Adipocyte (in vitro differentiated cells): ENCODE measurements around the gene HRH1.
"Not testable (repeated sequence)": the region's sequence is repeated elsewhere in the genome, so short reads cannot be mapped to it uniquely, and the experiment has no call there.

ENCODE experiments used
- DNase-seq: peaks from one replicate; pipeline ENCODE4 v3.0.0-alpha.2; 2015; ENCODE audit warnings: low read depth
- H3K27me3 ChIP-seq: replicated peaks from 2 replicates; pipeline ENCODE4 v1.7.0; 2013; ENCODE audit warnings: mild to moderate bottlenecking, low read length, moderate library complexity; ENCODE audit not compliant: control insufficient read depth, insufficient read depth
- H3K36me3 ChIP-seq: 2 replicates; pipeline ENCODE4 v1.7.0; 2013; ENCODE audit warnings: low read length, mild to moderate bottlenecking, moderate library complexity; ENCODE audit not compliant: control insufficient read depth, insufficient read depth, severe bottlenecking
- H3K4me1 ChIP-seq: 2 replicates; pipeline ENCODE4 v1.7.0; 2013; ENCODE audit warnings: mild to moderate bottlenecking, low read length, moderate library complexity; ENCODE audit not compliant: control insufficient read depth, insufficient read depth
- H3K4me3 ChIP-seq: 2 replicates; pipeline ENCODE4 v1.7.0; 2013; ENCODE audit warnings: mild to moderate bottlenecking, low read length, moderate library complexity
- H3K9ac ChIP-seq: 2 replicates; pipeline ENCODE4 v1.7.0; 2013; ENCODE audit warnings: mild to moderate bottlenecking, low read length, moderate library complexity
- H3K9me3 ChIP-seq: 2 replicates; pipeline ENCODE4 v1.7.0; 2013; ENCODE audit warnings: mild to moderate bottlenecking, low read length, moderate library complexity; ENCODE audit not compliant: control insufficient read depth

The HRH1 gene

GRCh38 chr3:11162401-11163345 is 8.4 kb downstream of the HRH1 start:
- Histone ChIP-seq H3K27me3 (no peaks in the 10 kb centered on the region), H3K9me3 (no peaks in the 10 kb centered on the region), H3K4me3 (no peak overlapping the region), H3K4me1 (peaks cover 13% of the 10 kb centered on the region), H3K9ac (no peak overlapping the region), H3K36me3 (no peaks in the 10 kb centered on the region)
- DNase-seq = no peak

DNA sequence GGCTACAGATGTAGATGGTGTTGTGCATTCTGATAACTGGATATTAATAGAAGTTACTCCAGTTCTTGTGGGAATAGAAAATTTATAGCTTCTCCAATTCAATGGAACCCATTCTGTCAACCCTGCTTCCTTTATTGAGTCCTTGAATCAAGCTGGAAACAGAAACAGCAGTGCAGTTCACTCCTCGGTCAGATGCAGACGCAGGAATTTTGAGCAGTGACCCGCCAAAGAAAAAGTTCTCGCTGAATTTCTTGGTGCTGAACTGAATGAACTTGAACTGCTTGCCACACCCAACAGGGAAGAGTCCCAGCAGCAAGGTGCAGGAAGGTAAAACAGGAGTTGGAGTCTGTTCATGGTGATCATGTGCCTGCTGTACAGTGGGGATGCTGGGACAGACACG is 10.3 kb downstream of the HRH1 start:
- H3K27me3 ChIP-seq = no peaks in the 10 kb centered on the region
- H3K9me3 ChIP-seq = no peaks in the 10 kb centered on the region
- H3K4me3 ChIP-seq = no peak overlapping the region
- DNase-seq = no peak
- H3K4me1 ChIP-seq = peaks cover 6% of the 10 kb centered on the region
- H3K36me3 ChIP-seq = no peaks in the 10 kb centered on the region
- no peak overlapping the region for H3K9ac ChIP-seq

DNA sequence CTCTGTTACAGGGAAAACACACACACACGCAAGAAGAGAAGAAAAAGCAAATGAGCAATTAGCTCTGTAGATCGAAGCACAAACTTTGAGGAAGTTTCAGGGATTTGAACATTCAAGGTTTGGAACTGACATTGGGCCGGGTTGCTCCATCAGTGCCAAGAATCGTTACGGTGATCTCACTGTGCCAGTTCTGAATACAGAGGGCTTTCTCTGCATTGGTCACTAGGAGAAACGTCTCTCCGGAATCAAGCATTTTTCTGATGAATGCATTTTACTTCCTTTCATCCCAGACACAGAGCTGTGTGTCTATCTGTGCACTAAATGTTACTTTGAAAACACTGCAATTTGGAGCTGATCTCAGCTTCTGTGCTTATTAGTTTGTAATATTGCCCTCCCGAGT is 11.2 kb downstream of the HRH1 start:
- H3K36me3 ChIP-seq = no peaks in the 10 kb centered on the region
- H3K27me3 ChIP-seq = no peaks in the 10 kb centered on the region
- H3K4me3 ChIP-seq = no peak overlapping the region
- no peak overlapping the region for H3K9ac ChIP-seq
- no peaks in the 10 kb centered on the region for H3K4me1 ChIP-seq
- DNase-seq = no peak
- H3K9me3 ChIP-seq = no peaks in the 10 kb centered on the region

GRCh38 chr3:11166807-11167400 is 12.6 kb downstream of the HRH1 start:
- not testable (repeated sequence) for H3K36me3 ChIP-seq, H3K9me3 ChIP-seq, H3K9ac ChIP-seq, DNase-seq, H3K27me3 ChIP-seq, H3K4me1 ChIP-seq, H3K4me3 ChIP-seq

GRCh38 chr3:11167590-11167989 is 13.3 kb downstream of the HRH1 start:
- Histone ChIP-seq H3K4me1 (peaks cover 7% of the 10 kb centered on the region), H3K4me3 (no peak overlapping the region), H3K27me3 (no peaks in the 10 kb centered on the region), H3K9me3 (no peaks in the 10 kb centered on the region), H3K36me3 (no peaks in the 10 kb centered on the region), H3K9ac (no peak overlapping the region)
- no peak for DNase-seq

- no peak for DNase-seq
- H3K4me3 ChIP-seq = no peak overlapping the region
- peaks cover 7% of the 10 kb centered on the region for H3K4me1 ChIP-seq
- H3K27me3 ChIP-seq = no peaks in the 10 kb centered on the region
- H3K36me3 ChIP-seq = no peaks in the 10 kb centered on the region
- no peak overlapping the region for H3K9ac ChIP-seq
- no peaks in the 10 kb centered on the region for H3K9me3 ChIP-seq
Measured at GRCh38 chr3:11168406-11168805, 14.1 kb downstream of the HRH1 start.

DNA sequence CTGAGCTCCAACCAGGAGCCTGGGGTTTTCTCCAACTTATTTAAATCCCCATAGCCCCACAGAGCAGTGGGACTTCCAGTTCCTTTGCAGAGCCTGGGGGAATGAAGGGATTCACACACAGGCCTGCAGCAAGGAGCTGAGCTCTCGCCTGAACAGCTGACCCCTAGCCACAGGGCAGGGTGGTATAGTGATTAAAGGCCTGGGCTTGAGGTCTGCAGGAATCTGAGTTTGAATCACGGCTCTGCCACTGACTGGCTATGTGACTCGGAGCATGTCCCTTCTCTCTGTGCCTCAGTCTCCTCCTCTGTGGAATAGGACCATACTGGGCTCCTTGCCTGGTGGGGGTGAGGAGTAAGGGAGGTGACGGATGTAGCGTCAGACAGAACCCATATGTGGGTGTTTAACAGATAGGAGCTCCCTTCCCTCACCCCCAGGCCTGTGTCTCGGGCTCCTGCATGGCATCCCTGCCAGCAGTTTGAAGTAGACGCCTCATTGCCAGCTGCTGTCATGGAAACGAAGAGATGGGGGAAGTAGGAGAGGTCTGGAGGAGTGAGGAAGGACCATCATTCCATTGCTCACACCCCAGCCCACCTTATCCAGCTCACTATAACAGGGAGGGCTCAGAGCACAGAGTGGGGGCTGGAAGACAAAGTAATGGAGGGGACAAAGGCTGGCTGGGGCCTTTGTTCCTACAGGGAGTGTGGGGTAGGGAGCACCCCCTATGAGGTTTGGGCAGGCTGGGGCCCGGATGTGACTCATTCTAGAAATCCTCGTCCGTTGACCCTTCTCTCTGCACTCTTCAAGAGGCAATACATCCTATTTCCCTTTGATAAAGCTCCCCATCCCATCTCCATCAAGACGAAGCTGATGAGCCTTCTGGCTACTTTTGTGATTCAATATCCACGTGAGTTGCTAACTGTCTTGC is 14.8 kb downstream of the HRH1 start:
- Histone ChIP-seq H3K9ac (no peak overlapping the region), H3K27me3 (no peaks in the 10 kb centered on the region), H3K4me1 (peaks cover 7% of the 10 kb centered on the region), H3K4me3 (no peak overlapping the region), H3K9me3 (no peaks in the 10 kb centered on the region), H3K36me3 (no peaks in the 10 kb centered on the region)
- DNase-seq = no peak

DNA sequence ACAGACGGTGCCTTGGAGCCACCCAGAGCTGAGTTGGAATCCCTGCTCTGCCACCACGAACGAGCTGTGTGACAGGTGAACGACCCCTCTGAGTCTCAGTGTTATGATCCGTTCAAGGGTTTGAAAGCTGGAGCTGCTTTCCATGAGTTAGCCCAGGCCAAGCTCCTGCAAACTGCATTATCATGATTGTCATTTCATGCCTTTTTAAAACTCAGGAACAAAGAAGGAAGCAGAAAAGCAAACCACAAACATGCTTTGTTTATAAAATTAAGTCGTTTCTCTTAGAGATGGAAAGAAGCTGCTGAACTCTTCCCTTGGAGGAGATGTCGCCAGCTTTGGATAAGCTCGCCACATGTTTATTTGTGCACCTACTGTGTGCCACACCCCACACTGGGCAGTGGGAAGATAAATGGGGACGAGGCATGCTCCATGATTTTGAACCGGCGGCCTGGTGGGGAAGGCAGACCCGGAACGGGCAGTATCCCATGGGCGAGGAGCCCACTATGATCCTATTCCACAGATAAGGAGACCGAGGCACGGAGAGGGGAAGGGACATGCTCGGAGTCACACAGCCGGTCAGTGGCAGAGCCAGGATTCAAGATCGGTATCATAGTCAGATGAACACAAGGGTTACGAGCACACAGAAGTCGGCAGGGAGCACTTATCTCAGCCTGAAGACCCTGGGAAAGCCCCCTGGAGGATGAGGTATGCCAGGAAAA is 15.9 kb downstream of the HRH1 start:
- no peaks in the 10 kb centered on the region for H3K36me3 ChIP-seq
- H3K4me3 ChIP-seq = no peak overlapping the region
- H3K4me1 ChIP-seq = peaks cover 7% of the 10 kb centered on the region
- H3K9ac ChIP-seq = no peak overlapping the region
- DNase-seq = no peak
- H3K9me3 ChIP-seq = no peaks in the 10 kb centered on the region
- H3K27me3 ChIP-seq = no peaks in the 10 kb centered on the region

GRCh38 chr3:11172096-11172690 is 17.9 kb downstream of the HRH1 start:
- Histone ChIP-seq H3K9ac (no peak overlapping the region), H3K4me1 (peaks cover 7% of the 10 kb centered on the region), H3K4me3 (no peak overlapping the region), H3K9me3 (no peaks in the 10 kb centered on the region), H3K36me3 (no peaks in the 10 kb centered on the region), H3K27me3 (no peaks in the 10 kb centered on the region)
- peak; percentile 55 for DNase-seq

DNA sequence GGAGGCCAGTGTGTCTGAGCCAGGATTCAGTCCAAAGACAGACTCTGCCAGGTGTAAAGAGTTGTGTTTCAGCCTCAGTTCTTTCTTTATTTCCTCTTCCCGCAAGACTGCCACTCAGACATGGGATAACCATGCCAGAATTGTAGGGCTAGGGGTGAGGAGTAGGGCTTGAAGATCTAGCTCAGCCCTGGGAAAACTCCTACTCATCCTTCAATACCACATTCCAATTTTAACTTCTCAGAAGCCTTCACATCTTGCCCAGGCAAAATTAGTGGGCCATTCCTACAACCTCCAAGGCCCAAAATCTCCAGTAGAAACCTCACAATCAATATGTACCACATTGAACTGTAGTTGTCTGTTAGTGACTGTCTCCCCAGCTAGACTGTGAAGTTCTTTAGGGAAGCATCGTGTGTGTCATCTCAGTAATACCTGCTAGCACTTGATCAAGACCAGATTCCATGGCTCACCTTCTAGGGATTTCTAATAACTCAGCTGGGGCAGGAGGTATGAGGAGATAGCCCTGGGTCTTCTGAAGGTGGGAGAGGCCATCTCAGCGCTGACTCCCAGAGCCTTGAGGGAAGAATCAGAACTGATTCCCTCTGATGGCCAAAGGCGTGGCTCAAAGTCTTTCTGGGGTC is 19.7 kb downstream of the HRH1 start:
- Histone ChIP-seq H3K4me3 (no peak overlapping the region), H3K4me1 (peaks cover 7% of the 10 kb centered on the region), H3K9ac (no peak overlapping the region), H3K36me3 (no peaks in the 10 kb centered on the region), H3K9me3 (no peaks in the 10 kb centered on the region), H3K27me3 (no peaks in the 10 kb centered on the region)
- no peak for DNase-seq
